T-helper 17 cell (primary cell): ENCODE results near the gene DMKN. TPM values are rescaled to one million over a fixed set of nuclear protein-coding genes. Genes with fewer than 3 reads are reported as not detected.

Source experiments
- ATAC-seq: fragments of 150-1000 bp; cut with Tn5 transposase; 2 replicates; pipeline ENCODE4 v1.10.0; 2021; ENCODE audit warnings: mild to moderate bottlenecking, moderate library complexity
- DNase-seq, 3 donors: peaks; one replicate each; pipeline versions ENCODE4 v3.0.0 to v3.0.0-alpha.2; 2020 to 2021
- H3K9me3 ChIP-seq: one replicate; pipeline ENCODE4 v1.7.0; 2013; ENCODE audit warnings: low read length, mild to moderate bottlenecking; ENCODE audit not compliant: control insufficient read depth, poor library complexity, severe bottlenecking
- H3K27ac Mint-ChIP-seq: one replicate; pipeline ENCODE4 v1.8.0; 2022; ENCODE audit warnings: mild to moderate bottlenecking, moderate library complexity, mixed read lengths
- H3K27me3 Mint-ChIP-seq: one replicate; pipeline ENCODE4 v1.8.0; 2022; ENCODE audit warnings: mixed read lengths
- H3K36me3 Mint-ChIP-seq: one replicate; pipeline ENCODE4 v1.8.0; 2022; ENCODE audit warnings: low read depth, mixed read lengths
- H3K4me1 Mint-ChIP-seq: one replicate; pipeline ENCODE4 v1.8.0; 2022; ENCODE audit warnings: mild to moderate bottlenecking, mixed read lengths
- H3K4me3 Mint-ChIP-seq: one replicate; pipeline ENCODE4 v1.8.0; 2022; ENCODE audit warnings: mild to moderate bottlenecking, moderate library complexity, mixed read lengths
- total RNA-seq, 4 donors: library from RNA in 2 of 4; stranded (reverse) in 2 of 4; gene quantifications; one replicate each; pipeline ENCODE4 v1.2.3 and lab custom pipeline; 2022 to 2026

Gene DMKN
- total RNA-seq = not detected
- total RNA-seq (lab: John Stamatoyannopoulos, UW) = 0.38 to 0.58 reads per million in 2 donors

GRCh38 chr19:35513628-35514281, at the start of gene DMKN:
DMKN (minus strand) TSS chr19:35513649; CDS start chr19:35513475, 174 bp downstream.
- ATAC-seq (no peak), DNase-seq (no peak)
- Mint-ChIP-seq H3K4me3 (no peak within 1 kb of the TSS), H3K27me3 (peaks cover 41% of the 10 kb centered on the region), H3K4me1 (peaks cover 12% of the 10 kb centered on the region), H3K36me3 (peaks cover 2% of the 10 kb centered on the region), H3K27ac (no peak within 1 kb of the TSS)
- no peaks in the 10 kb centered on the region for H3K9me3 ChIP-seq

DNA sequence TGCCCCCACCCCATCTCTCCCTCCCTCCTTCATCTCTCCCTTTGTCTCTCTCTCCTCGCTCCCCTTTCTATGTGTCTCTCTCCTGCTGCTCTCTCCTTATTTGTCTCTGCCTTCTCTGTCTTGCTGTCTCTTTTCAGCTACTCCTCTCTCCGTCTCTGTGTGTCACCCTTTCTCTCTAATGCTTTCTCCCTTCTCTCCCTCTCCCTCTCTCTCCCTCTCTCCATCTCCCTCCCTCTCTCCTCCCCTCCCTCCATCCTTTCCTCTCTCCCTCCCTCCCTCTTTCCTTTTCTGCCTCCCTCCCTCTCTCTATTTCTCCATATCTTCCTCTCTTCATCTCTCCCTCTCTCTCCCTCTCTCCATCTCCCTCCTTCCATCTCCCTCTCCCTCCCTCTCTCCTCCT, 49.3 kb upstream of the DMKN start:
- DNase-seq (no peak), ATAC-seq (no peak)
- no peaks in the 10 kb centered on the region for H3K9me3 ChIP-seq
- H3K27ac Mint-ChIP-seq = no peak overlapping the region
- peaks cover 64% of the 10 kb centered on the region for H3K27me3 Mint-ChIP-seq
- no peak overlapping the region for H3K4me3 Mint-ChIP-seq
- peaks cover 13% of the 10 kb centered on the region for H3K36me3 Mint-ChIP-seq
- peaks cover 14% of the 10 kb centered on the region for H3K4me1 Mint-ChIP-seq

GRCh38 chr19:35562336-35562735, 48.9 kb upstream of the DMKN start:
- ATAC-seq (no peak), DNase-seq (no peak)
- Mint-ChIP-seq H3K27me3 (peaks cover 63% of the 10 kb centered on the region), H3K36me3 (peaks cover 13% of the 10 kb centered on the region), H3K27ac (no peak overlapping the region), H3K4me3 (no peak overlapping the region), H3K4me1 (peaks cover 14% of the 10 kb centered on the region)
- no peaks in the 10 kb centered on the region for H3K9me3 ChIP-seq

- H3K4me1 Mint-ChIP-seq = peaks cover 17% of the 10 kb centered on the region
- H3K27me3 Mint-ChIP-seq = peaks cover 56% of the 10 kb centered on the region
- H3K4me3 Mint-ChIP-seq = peak overlapping the region; percentile 31
- no peak for DNase-seq
- H3K36me3 Mint-ChIP-seq = peaks cover 13% of the 10 kb centered on the region
- H3K27ac Mint-ChIP-seq = no peak overlapping the region
- ATAC-seq = no peak
- H3K9me3 ChIP-seq = no peaks in the 10 kb centered on the region
Measured at GRCh38 chr19:35561436-35561835, 48.0 kb upstream of the DMKN start.

GRCh38 chr19:35560677-35561076, 47.2 kb upstream of the DMKN start:
- Mint-ChIP-seq H3K4me3 (no peak overlapping the region), H3K27me3 (peaks cover 55% of the 10 kb centered on the region), H3K27ac (no peak overlapping the region), H3K36me3 (peaks cover 13% of the 10 kb centered on the region), H3K4me1 (peaks cover 19% of the 10 kb centered on the region)
- no peak for DNase-seq
- no peak for ATAC-seq
- no peaks in the 10 kb centered on the region for H3K9me3 ChIP-seq

DNA sequence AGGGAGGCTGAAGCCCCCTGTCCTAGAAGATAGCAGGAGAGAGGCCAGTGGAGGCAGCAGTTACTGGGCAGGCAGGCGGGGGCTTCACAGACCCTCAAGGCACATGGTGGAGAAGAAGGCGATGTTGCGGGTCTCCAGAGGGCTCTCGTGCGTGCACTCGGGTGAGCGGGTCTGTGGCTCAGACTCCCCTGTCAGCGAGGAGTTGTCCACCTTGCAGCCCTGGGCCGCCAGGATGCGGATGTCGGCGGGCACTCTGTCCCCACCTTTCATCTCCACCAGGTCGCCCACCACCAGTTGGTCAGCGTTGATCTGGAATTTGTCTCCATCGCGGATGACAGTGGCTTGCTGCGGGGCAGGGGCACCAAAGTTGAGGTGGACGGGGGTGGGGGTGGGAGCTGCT, 46.8 kb upstream of the DMKN start:
- ATAC-seq (no peak), DNase-seq (no peak)
- Mint-ChIP-seq H3K4me3 (no peak overlapping the region), H3K4me1 (peaks cover 19% of the 10 kb centered on the region), H3K36me3 (peaks cover 13% of the 10 kb centered on the region), H3K27me3 (peaks cover 51% of the 10 kb centered on the region), H3K27ac (no peak overlapping the region)
- H3K9me3 ChIP-seq = no peaks in the 10 kb centered on the region

- no peak for ATAC-seq
- peaks cover 13% of the 10 kb centered on the region for H3K36me3 Mint-ChIP-seq
- peaks cover 19% of the 10 kb centered on the region for H3K4me1 Mint-ChIP-seq
- peaks cover 47% of the 10 kb centered on the region for H3K27me3 Mint-ChIP-seq
- no peak overlapping the region for H3K27ac Mint-ChIP-seq
- no peak for DNase-seq
- H3K4me3 Mint-ChIP-seq = no peak overlapping the region
- no peaks in the 10 kb centered on the region for H3K9me3 ChIP-seq
Measured at GRCh38 chr19:35559781-35560180, 46.3 kb upstream of the DMKN start.

DNA sequence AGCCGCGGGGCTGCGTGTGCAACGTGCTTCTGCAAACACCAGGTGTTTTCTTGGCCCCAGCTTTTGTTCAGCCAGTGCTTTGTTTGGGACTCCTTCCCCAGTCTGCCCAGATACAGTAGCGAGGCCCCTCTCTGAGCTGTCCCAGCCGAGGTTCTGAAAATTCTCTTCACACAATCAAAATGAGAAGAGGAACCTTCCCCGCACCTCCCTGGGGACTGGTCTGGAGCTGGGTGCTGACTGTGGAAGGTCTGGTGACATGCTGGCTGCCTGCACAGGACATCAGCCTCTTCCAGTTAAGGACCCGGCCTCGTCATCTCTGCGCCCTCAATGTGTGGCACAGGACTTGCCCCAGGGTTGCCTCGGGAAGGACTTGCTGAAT, 45.8 kb upstream of the DMKN start:
- no peaks in the 10 kb centered on the region for H3K9me3 ChIP-seq
- DNase-seq = no peak
- peaks cover 19% of the 10 kb centered on the region for H3K4me1 Mint-ChIP-seq
- peak overlapping the region; percentile 7 for H3K4me3 Mint-ChIP-seq
- peaks cover 13% of the 10 kb centered on the region for H3K36me3 Mint-ChIP-seq
- no peak for ATAC-seq
- peaks cover 41% of the 10 kb centered on the region for H3K27me3 Mint-ChIP-seq
- no peak overlapping the region for H3K27ac Mint-ChIP-seq

DNA sequence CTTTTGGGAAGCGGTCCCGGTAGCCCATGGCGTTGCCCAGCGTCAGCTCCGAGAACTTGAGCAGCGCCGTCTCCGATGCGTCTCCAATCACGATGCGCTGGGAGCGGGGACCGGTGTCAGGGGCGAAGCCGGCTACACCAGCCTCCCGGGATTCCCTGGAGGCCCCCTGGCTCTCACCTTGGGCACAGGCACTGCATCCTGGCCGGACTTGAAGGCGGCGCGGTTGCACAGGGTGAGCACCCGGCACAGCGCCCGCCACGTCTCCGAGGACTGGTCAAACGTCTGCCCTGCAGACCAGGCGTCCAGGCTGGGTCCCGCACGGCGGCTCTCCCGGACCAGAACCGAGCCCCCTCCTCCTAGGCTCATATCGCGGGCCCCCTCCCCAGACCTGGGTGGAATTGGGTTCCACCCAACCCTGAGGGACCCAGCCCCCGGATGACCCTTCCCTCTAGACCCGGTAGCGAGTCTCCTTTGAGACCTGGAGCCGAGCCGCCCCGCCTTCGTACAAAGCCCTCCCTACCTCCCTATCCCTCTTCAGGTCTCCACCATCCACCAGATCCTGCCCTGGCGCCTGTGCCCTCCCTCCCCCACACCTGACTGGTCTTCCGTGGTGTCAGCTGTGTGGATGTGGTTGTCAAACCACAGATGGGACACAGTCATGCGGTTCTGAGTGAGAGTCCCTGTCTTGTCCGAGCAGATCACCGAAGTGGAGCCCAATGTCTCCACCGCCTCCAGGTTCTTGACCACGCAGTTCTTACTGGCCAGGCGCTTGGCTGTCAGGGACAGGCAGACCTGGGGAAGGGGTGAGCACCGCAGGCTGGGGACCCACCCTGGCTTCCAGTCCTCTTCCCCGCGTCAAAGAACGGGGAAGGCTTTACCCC, 45.2 kb upstream of the DMKN start:
- H3K36me3 Mint-ChIP-seq = peaks cover 13% of the 10 kb centered on the region
- peaks cover 19% of the 10 kb centered on the region for H3K4me1 Mint-ChIP-seq
- ATAC-seq (no peak), DNase-seq (no peak)
- H3K27me3 Mint-ChIP-seq = peaks cover 39% of the 10 kb centered on the region
- H3K4me3 Mint-ChIP-seq = peak overlapping the region; percentile 7
- H3K9me3 ChIP-seq = no peaks in the 10 kb centered on the region
- no peak overlapping the region for H3K27ac Mint-ChIP-seq

GRCh38 chr19:35557539-35558399, 44.3 kb upstream of the DMKN start:
- peaks cover 13% of the 10 kb centered on the region for H3K36me3 Mint-ChIP-seq
- peaks cover 22% of the 10 kb centered on the region for H3K4me1 Mint-ChIP-seq
- no peak overlapping the region for H3K27ac Mint-ChIP-seq
- peak overlapping the region; percentile 79 for H3K4me3 Mint-ChIP-seq
- peak; percentile 73 for ATAC-seq
- peak; percentile 25 to 43 (median 40) for DNase-seq
- peaks cover 36% of the 10 kb centered on the region for H3K27me3 Mint-ChIP-seq
- H3K9me3 ChIP-seq = no peaks in the 10 kb centered on the region

DNA sequence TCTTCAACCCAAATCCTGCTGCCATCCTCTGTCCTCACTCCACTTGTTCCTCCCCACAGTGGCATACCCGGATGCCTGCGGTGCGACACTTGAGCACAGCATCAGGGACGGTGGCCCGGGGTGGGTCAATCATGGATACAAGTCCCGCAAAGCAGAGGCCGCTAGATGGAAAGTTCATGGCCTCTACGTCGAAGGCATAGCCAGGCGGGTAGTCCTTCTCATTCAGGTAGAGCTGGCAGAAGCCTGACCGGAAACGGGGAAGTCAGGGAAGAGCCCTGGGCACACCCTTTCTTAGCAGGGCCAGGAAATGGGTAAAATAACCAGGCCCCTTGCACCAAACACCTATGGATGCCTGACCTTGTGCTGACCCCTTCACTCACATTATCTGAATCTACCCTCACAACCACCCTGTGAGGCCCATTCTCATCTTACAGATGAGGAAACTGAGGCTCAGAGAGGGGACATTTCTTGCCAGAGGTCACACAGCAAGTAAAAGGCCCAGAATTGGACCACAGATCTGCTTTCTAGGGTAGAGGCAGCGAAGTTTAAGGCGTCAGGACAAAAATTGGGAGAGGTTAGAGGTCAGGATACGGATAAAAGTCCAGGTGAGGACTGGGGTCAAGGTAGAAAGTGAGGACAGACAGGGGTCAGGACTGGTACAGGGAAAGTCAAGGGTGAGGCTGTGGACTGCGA, 43.5 kb upstream of the DMKN start:
- no peak for ATAC-seq
- peaks cover 8% of the 10 kb centered on the region for H3K36me3 Mint-ChIP-seq
- DNase-seq = no peak
- H3K27ac Mint-ChIP-seq = peak overlapping the region; percentile 27
- H3K4me3 Mint-ChIP-seq = peak overlapping the region; percentile 79
- peaks cover 28% of the 10 kb centered on the region for H3K27me3 Mint-ChIP-seq
- peaks cover 20% of the 10 kb centered on the region for H3K4me1 Mint-ChIP-seq
- H3K9me3 ChIP-seq = no peaks in the 10 kb centered on the region

DNA sequence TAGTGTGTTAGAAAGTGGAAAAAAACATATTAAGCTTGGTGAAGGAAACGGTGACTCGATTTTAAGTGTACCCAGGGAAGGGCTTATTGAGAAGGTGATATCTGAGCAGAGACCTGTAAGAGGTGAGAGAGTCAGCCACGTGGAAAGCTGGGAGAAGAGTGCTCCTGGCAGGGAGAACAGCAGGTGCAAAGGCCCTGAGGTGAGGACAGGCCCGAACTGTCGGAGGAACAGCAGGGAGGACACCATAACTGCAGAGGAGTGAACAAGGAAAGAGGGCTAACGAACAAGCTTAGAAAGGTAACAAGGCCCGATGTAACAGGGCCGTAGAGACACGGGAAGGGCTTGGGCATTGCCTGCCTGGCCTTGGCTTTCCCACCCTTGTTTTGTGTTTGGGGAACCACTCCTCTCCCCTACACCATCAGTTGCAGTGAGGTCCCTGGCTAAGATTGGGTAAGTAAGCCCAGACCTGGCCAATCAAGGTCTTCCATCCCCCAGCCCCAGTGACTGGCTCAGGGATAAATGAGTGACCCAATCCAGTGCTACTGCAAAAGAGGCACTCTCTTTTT, 42.7 kb upstream of the DMKN start:
- no peaks in the 10 kb centered on the region for H3K9me3 ChIP-seq
- Mint-ChIP-seq H3K4me1 (peaks cover 15% of the 10 kb centered on the region), H3K36me3 (peaks cover 5% of the 10 kb centered on the region), H3K4me3 (peak overlapping the region; percentile 47), H3K27ac (no peak overlapping the region), H3K27me3 (peaks cover 19% of the 10 kb centered on the region)
- DNase-seq (no peak), ATAC-seq (no peak)
